A549 (cell line): ENCODE data around the gene DNAJB14. TPM values are rescaled to one million over a fixed set of nuclear protein-coding genes. Genes with fewer than 3 reads are reported as not detected.

Experiments
- ATAC-seq, 2 experiments: fragments of 200-7000 bp in 1 of 2; fragments of >200 bp in 1 of 2; cut with Nextera tagmentation in 1 of 2; cut with Tn5 transposase in 1 of 2; 3 replicates each; pipeline versions ENCODE4 v1.8.0 to v1.9.1; 2018 to 2020; ENCODE audit warnings: mild to moderate bottlenecking in 1 of 2, moderate library complexity in 1 of 2
- CTCF ChIA-PET: fragments of 300-600 bp; sonication (Branson Sonifier 250); formaldehyde crosslinking; extraction: SDS; loops from one replicate; lab custom pipeline; 2021; ENCODE audit warnings: antibody characterized with exemption, inconsistent platforms; lab: Yijun Ruan, JAX
- POLR2A ChIA-PET: fragments of 350-600 bp; formaldehyde crosslinking; extraction: SDS; loops from one replicate; lab custom pipeline; 2021; ENCODE audit warnings: antibody characterized with exemption, inconsistent platforms; lab: Yijun Ruan, JAX
- DNase-seq, 2 experiments: peaks; one replicate each; pipeline versions ENCODE4 v3.0.0 to v3.0.0-alpha.2; 2011 to 2016; ENCODE audit warnings: low read depth in 1 of 2, low spot score in 1 of 2
- FAIRE-seq: peaks from 2 replicates; lab custom pipeline; 2011; peaks lifted over from hg19 to GRCh38; lab: Jason Lieb, UNC
- H3K27ac ChIP-seq, 2 experiments: fragments of >200 bp; sonication (Bioruptor Twin); formaldehyde crosslinking; 3 replicates each; pipeline ENCODE4 v1.5.1; 2016 to 2017
- H3K4me1 ChIP-seq: fragments of >200 bp; sonication (Bioruptor Twin); formaldehyde crosslinking; 3 replicates; pipeline ENCODE4 v1.6.1; 2016
- H3K4me2 ChIP-seq: fragments of >200 bp; sonication (Bioruptor Twin); formaldehyde crosslinking; 3 replicates; pipeline ENCODE4 v1.6.1; 2016
- H3K4me3 ChIP-seq: fragments of >200 bp; sonication (Bioruptor Twin); formaldehyde crosslinking; 3 replicates; pipeline ENCODE4 v1.5.1; 2016
- H3K9me3 ChIP-seq: fragments of >200 bp; sonication (Bioruptor Twin); formaldehyde crosslinking; 3 replicates; pipeline ENCODE4 v1.6.1; 2016
- CBX8 ChIP-seq: fragments of 200-600 bp; sonication (generic); IDR thresholded peaks from 2 replicates; pipeline ENCODE4 v1.6.1; 2016
- CEBPB ChIP-seq, 2 experiments: fragments of >200 bp in 1 of 2; sonication (Bioruptor Twin) in 1 of 2; formaldehyde crosslinking in 1 of 2; IDR thresholded peaks; 2 replicates each; pipeline ENCODE4 v1.6.1; 2012 to 2016
- CHD2 ChIP-seq: fragments of 150-350 bp; IDR thresholded peaks from 2 replicates; pipeline ENCODE4 v1.6.1; 2014; ENCODE audit warnings: low read length; ENCODE audit not compliant: partially characterized antibody
- CHD4 ChIP-seq: fragments of 200-600 bp; sonication (generic); IDR thresholded peaks from 2 replicates; pipeline ENCODE4 v1.6.1; 2016; ENCODE audit warnings: antibody characterized with exemption, mild to moderate bottlenecking, borderline replicate concordance
- EP300 ChIP-seq, 2 experiments: fragments of >200 bp; sonication (Bioruptor Twin); formaldehyde crosslinking; IDR thresholded peaks; 2 replicates in 1 of 2; 3 replicates in 1 of 2; pipeline ENCODE4 v1.6.1; 2016 to 2017
- ESRRA ChIP-seq: fragments of 150-350 bp; IDR thresholded peaks from 2 replicates; pipeline ENCODE4 v1.6.1; 2014; ENCODE audit warnings: mild to moderate bottlenecking, low read length, borderline replicate concordance
- FOSB ChIP-seq: fragments of 250-450 bp; sonication (Bioruptor Pico); IDR thresholded peaks from 2 replicates; pipeline ENCODE4 v1.5.0; 2020; ENCODE audit warnings: mild to moderate bottlenecking, moderate library complexity
- GATA3 ChIP-seq: IDR thresholded peaks from 2 replicates; pipeline ENCODE4 v1.6.1; 2012; ENCODE audit warnings: borderline replicate concordance
- HEYL ChIP-seq: fragments of 250-450 bp; sonication (Bioruptor Pico); IDR thresholded peaks from 2 replicates; pipeline ENCODE4 v1.8.0; 2021; ENCODE audit warnings: mild to moderate bottlenecking, moderate library complexity
- HOXB13 ChIP-seq: fragments of 250-450 bp; sonication (Bioruptor Pico); IDR thresholded peaks from 2 replicates; pipeline ENCODE4 v1.5.0; 2020; ENCODE audit warnings: low read depth, mild to moderate bottlenecking, moderate library complexity
- JUN ChIP-seq, 2 experiments: fragments of >200 bp; sonication (Bioruptor Twin); formaldehyde crosslinking; IDR thresholded peaks; 2 replicates in 1 of 2; 3 replicates in 1 of 2; pipeline ENCODE4 v1.6.1; 2016 to 2017
- JUNB ChIP-seq: fragments of >200 bp; sonication (Bioruptor Twin); formaldehyde crosslinking; IDR thresholded peaks from 2 replicates; pipeline ENCODE4 v1.6.1; 2016
- KDM1A ChIP-seq: fragments of 200-600 bp; sonication (generic); IDR thresholded peaks from 2 replicates; pipeline ENCODE4 v1.6.1; 2016; ENCODE audit warnings: low read depth, mild to moderate bottlenecking
- MAFK ChIP-seq: fragments of 450-650 bp; IDR thresholded peaks from 2 replicates; pipeline ENCODE4 v1.6.1; 2014; ENCODE audit not compliant: partially characterized antibody
- MYC ChIP-seq: IDR thresholded peaks from 2 replicates; pipeline ENCODE4 v1.6.1; 2012; ENCODE audit warnings: mild to moderate bottlenecking, inconsistent platforms, low read length, improper control_type of control experiment, borderline replicate concordance
- NFE2L2 ChIP-seq: fragments of 150-350 bp; conservative IDR thresholded peaks from 2 replicates; pipeline ENCODE4 v1.6.1; 2014; ENCODE audit warnings: low read length
- NPAS2 ChIP-seq: fragments of 250-450 bp; sonication (Bioruptor Pico); IDR thresholded peaks from 2 replicates; pipeline ENCODE4 v1.8.0; 2022; ENCODE audit warnings: mild to moderate bottlenecking, moderate library complexity, borderline replicate concordance
- PHF8 ChIP-seq: fragments of 200-600 bp; sonication (generic); IDR thresholded peaks from 2 replicates; pipeline ENCODE4 v1.6.1; 2016; ENCODE audit warnings: low read depth, mild to moderate bottlenecking, antibody characterized with exemption, moderate library complexity, borderline replicate concordance
- RARB ChIP-seq: fragments of 250-450 bp; sonication (Bioruptor Pico); IDR thresholded peaks from 2 replicates; pipeline ENCODE4 v1.8.0; 2021; ENCODE audit warnings: mild to moderate bottlenecking, moderate library complexity
- RCOR1 ChIP-seq: fragments of 150-350 bp; IDR thresholded peaks from 2 replicates; pipeline ENCODE4 v1.6.1; 2014; ENCODE audit warnings: antibody characterized with exemption, low read length, low read depth
- SMC3 ChIP-seq: fragments of >200 bp; sonication (Bioruptor Twin); formaldehyde crosslinking; IDR thresholded peaks from 3 replicates; pipeline ENCODE4 v1.6.1; 2018; ENCODE audit warnings: inconsistent platforms
- SREBF2 ChIP-seq: fragments of 450-650 bp; IDR thresholded peaks from 2 replicates; pipeline ENCODE4 v1.6.1; 2014; ENCODE audit warnings: mild to moderate bottlenecking, moderate library complexity
- TFCP2L1 ChIP-seq: fragments of 250-450 bp; sonication (Bioruptor Pico); IDR thresholded peaks from 2 replicates; pipeline ENCODE4 v1.5.0; 2021; ENCODE audit warnings: mild to moderate bottlenecking
- TP53 ChIP-seq: fragments of 250-450 bp; sonication (Bioruptor Pico); IDR thresholded peaks from 2 replicates; pipeline ENCODE4 v1.5.0; 2021; ENCODE audit warnings: mild to moderate bottlenecking, moderate library complexity
- ZC3H11A ChIP-seq: fragments of 450-650 bp; IDR thresholded peaks from 2 replicates; pipeline ENCODE4 v1.6.1; 2014; ENCODE audit warnings: antibody characterized with exemption, mild to moderate bottlenecking
- ZNF302 ChIP-seq: fragments of 250-450 bp; sonication (Bioruptor Pico); IDR thresholded peaks from 2 replicates; pipeline ENCODE4 v1.9.0; 2021; ENCODE audit warnings: inconsistent platforms, mild to moderate bottlenecking, moderate library complexity
- ZSCAN20 ChIP-seq: fragments of 250-450 bp; sonication (Bioruptor Pico); IDR thresholded peaks from 2 replicates; pipeline ENCODE4 v1.8.0; 2022; ENCODE audit warnings: mild to moderate bottlenecking, moderate library complexity
- WGBS: methylation state at CpG from one replicate; pipeline ENCODE4 v1.1.6; 2017; ENCODE audit errors: missing lambda C conversion rate; 5-methylcytosine and 5-hydroxymethylcytosine counted together
- polyA plus RNA-seq, 4 experiments: library from polyadenylated mRNA; depleted of rRNA in 3 of 4; stranded (reverse); fragments of >200 nt; fragmentation: RNase III in 1 of 4; extraction: RNeasy Plus Mini Kit Qiagen cat#74134 plus additional on column Dnase treatment in 1 of 4; gene quantifications; 2 replicates in 3 of 4; 3 replicates in 1 of 4; pipeline ENCODE4 v1.2.3, GENCODE V29; 2011 to 2017
- TF ChIP-seq, protein P1 (sequence below): fragments of 150-350 bp; IDR thresholded peaks from 2 replicates; pipeline ENCODE4 v1.6.1; 2014; ENCODE audit warnings: low read depth, mild to moderate bottlenecking, low read length
- TF ChIP-seq, protein P2 (sequence below): fragments of >200 bp; sonication (Bioruptor Twin); formaldehyde crosslinking; IDR thresholded peaks from 3 replicates; pipeline ENCODE4 v1.5.1; 2016
- TF ChIP-seq, protein P3 (sequence below): IDR thresholded peaks from 2 replicates; pipeline ENCODE4 v1.6.1; 2012
- TF ChIP-seq, protein P4 (sequence below): IDR thresholded peaks from 2 replicates; pipeline ENCODE4 v1.6.1; 2012; ENCODE audit warnings: low read depth, borderline replicate concordance

Gene DNAJB14
- polyA plus RNA-seq, 2 of the 4 experiments (the other 2 are of a cell fraction), result 22.8 to 34.0 TPM

DNA sequence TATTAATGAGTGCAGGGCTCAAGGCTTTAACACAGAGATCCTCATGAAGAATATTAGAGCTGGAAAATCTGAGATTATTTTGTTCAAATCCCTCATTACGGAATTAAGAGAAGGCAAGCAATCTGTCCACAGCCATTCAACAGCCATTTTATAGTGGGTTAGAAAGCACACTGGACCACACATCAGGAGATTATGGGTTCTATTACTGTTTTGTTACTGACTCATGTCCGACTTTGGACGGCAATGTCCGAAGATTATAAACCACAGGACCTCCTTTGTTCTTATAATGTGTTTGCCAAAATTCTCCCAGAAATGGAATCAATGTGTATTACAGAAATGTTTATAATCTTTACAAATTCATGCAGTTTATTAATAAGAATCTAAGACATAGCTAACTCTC, 60.3 kb downstream of the DNAJB14 start:
- Histone ChIP-seq H3K9me3 (no peaks in the 10 kb centered on the region), H3K4me2 (no peak overlapping the region), H3K4me3 (no peak overlapping the region)
- POLR2A ChIA-PET, result no interaction called here
- no peak for FAIRE-seq
- no peak for TF ChIP-seq NFE2L2
- TF ChIP-seq NPAS2 (CRISPR knock-in tag), result no peak
- TF ChIP-seq PHF8, result no peak
- no peak for TF ChIP-seq CBX8
- no peak for TF ChIP-seq HEYL (CRISPR knock-in tag)
- no peak for TF ChIP-seq HOXB13 (CRISPR knock-in tag)
- TF ChIP-seq, protein P1, sequence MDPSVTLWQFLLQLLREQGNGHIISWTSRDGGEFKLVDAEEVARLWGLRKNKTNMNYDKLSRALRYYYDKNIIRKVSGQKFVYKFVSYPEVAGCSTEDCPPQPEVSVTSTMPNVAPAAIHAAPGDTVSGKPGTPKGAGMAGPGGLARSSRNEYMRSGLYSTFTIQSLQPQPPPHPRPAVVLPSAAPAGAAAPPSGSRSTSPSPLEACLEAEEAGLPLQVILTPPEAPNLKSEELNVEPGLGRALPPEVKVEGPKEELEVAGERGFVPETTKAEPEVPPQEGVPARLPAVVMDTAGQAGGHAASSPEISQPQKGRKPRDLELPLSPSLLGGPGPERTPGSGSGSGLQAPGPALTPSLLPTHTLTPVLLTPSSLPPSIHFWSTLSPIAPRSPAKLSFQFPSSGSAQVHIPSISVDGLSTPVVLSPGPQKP, result no peak
- no peak for TF ChIP-seq CEBPB (IDR thresholded peaks at IDR 0.05)
- no peak for TF ChIP-seq SREBF2
- TF ChIP-seq ZSCAN20 (CRISPR knock-in tag), result no peak
- TF ChIP-seq GATA3, result no peak
- TF ChIP-seq JUNB, result no peak
- TF ChIP-seq EP300 (IDR thresholded peaks at IDR 0.05), result no peak
- no peak for TF ChIP-seq MYC
- TF ChIP-seq ZNF302 (CRISPR knock-in tag), result no peak
- TF ChIP-seq, all 56 proteins: peak for 0
- WGBS, result 93% methylated on average over 4 of the region's 4 CpGs
- Histone ChIP-seq H3K27ac (no peak overlapping the region), H3K4me1 (no peaks in the 10 kb centered on the region)
- DNase-seq, result no peak
- no peak for ATAC-seq
- CTCF ChIA-PET, result interaction anchor here (1.6 kb wide), 1 partner anchor 77 kb away, joined by 4 read pairs; no protein-coding TSS in a partner anchor

DNA sequence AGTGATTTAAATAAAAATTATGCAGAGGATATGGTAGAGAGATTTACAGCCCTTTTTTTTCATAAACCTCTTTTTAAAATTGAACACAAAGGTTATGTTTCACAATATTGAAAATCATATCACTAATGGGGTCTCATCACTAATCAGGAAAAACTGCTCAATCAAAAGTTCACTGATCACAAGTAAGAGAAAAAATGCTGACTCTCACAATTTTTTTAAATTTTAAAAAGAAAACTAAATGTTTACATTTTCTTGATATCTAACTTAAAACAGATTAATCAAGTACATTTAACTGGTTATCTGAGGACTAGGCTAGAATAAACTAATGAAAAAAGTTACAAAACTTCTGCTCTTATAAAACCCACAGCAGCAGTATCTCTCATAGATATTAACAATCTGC, 60.7 kb downstream of the DNAJB14 start:
- no peak overlapping the region for H3K4me3 ChIP-seq
- FAIRE-seq, result no peak
- ChIA-PET POLR2A (interaction anchor here (1.0 kb wide), 2 partner anchors 63 to 65 kb away, joined by 3 read pairs; partner anchors contain the start of gene H2AZ1), CTCF (interaction anchor here (1.3 to 1.6 kb wide), 2 partner anchors 10 to 76 kb away, joined by 3 to 4 read pairs; no protein-coding TSS in a partner anchor)
- no peak for DNase-seq
- no peak for TF ChIP-seq FOSB (CRISPR knock-in tag)
- TF ChIP-seq MAFK, result peak; percentile 89
- ATAC-seq, result no peak
- no peaks in the 10 kb centered on the region for H3K4me1 ChIP-seq
- no peak overlapping the region for H3K4me2 ChIP-seq
- no peak overlapping the region for H3K27ac ChIP-seq
- no peaks in the 10 kb centered on the region for H3K9me3 ChIP-seq

DNA sequence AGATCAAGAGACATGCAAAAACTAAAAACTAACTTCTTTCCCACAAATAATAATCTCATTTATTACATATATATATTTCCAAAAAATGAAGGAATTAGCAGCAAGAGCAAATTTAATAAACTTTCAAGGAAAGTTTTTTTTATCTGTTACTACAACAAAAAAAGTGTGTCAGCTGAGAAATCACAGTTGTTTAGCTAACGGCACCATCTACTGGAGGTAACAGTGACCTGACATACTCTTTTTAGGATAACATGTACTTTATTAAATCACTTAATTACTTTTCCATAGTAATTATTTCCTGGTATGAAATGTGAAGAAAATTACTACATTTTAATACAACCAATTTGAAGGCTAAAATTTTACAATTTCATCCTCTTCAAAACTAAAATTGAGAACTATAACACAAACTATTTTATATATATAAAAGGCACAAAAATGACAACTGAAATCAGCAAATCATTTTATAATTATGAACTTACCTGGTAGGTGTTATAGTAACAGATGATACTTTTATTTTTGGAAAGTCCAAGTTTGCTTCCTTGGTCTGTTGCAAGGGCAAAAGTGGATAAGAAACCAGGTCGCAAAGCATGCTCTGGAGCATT, 61.3 kb downstream of the DNAJB14 start:
- Histone ChIP-seq H3K4me1 (no peaks in the 10 kb centered on the region), H3K9me3 (no peaks in the 10 kb centered on the region), H3K27ac (no peak overlapping the region), H3K4me3 (no peak overlapping the region), H3K4me2 (no peak overlapping the region)
- ChIA-PET POLR2A (interaction anchor here (1.0 kb wide), 2 partner anchors 64 to 65 kb away, joined by 3 read pairs; partner anchors contain the start of gene H2AZ1), CTCF (interaction anchor here (1.0 to 1.6 kb wide), 3 partner anchors 10 to 76 kb away, joined by 3 to 4 read pairs (median 4); no protein-coding TSS in a partner anchor)
- no peak for ATAC-seq
- 87% methylated on average over 2 of the region's 2 CpGs for WGBS
- DNase-seq, result peak; percentile 3 to 51
- FAIRE-seq, result no peak
- TF ChIP-seq RCOR1 (no peak), CHD4 (no peak), NPAS2 (CRISPR knock-in tag) (no peak), ZSCAN20 (CRISPR knock-in tag) (no peak), SMC3 (peak; percentile 42; the same call in 2 of the 3 replicates), ZC3H11A (no peak), JUN (IDR thresholded peaks at IDR 0.05) (no peak), ESRRA (no peak), KDM1A (no peak), TP53 (CRISPR knock-in tag) (no peak), CHD2 (no peak), RARB (CRISPR knock-in tag) (no peak), CEBPB (IDR thresholded peaks at IDR 0.05) (no peak), TFCP2L1 (CRISPR knock-in tag) (no peak), FOSB (CRISPR knock-in tag) (no peak)
- TF ChIP-seq, protein P2, sequence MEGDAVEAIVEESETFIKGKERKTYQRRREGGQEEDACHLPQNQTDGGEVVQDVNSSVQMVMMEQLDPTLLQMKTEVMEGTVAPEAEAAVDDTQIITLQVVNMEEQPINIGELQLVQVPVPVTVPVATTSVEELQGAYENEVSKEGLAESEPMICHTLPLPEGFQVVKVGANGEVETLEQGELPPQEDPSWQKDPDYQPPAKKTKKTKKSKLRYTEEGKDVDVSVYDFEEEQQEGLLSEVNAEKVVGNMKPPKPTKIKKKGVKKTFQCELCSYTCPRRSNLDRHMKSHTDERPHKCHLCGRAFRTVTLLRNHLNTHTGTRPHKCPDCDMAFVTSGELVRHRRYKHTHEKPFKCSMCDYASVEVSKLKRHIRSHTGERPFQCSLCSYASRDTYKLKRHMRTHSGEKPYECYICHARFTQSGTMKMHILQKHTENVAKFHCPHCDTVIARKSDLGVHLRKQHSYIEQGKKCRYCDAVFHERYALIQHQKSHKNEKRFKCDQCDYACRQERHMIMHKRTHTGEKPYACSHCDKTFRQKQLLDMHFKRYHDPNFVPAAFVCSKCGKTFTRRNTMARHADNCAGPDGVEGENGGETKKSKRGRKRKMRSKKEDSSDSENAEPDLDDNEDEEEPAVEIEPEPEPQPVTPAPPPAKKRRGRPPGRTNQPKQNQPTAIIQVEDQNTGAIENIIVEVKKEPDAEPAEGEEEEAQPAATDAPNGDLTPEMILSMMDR, result peak; percentile 54
- TF ChIP-seq, protein P3, sequence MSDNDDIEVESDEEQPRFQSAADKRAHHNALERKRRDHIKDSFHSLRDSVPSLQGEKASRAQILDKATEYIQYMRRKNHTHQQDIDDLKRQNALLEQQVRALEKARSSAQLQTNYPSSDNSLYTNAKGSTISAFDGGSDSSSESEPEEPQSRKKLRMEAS, result no peak
- TF ChIP-seq, protein P1, result no peak
- TF ChIP-seq, protein P4, sequence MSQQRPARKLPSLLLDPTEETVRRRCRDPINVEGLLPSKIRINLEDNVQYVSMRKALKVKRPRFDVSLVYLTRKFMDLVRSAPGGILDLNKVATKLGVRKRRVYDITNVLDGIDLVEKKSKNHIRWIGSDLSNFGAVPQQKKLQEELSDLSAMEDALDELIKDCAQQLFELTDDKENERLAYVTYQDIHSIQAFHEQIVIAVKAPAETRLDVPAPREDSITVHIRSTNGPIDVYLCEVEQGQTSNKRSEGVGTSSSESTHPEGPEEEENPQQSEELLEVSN, result no peak
